HTERT RPE-1 (cell line): Measurements from ENCODE around the gene OTULINL.

Experiments used
- in situ Hi-C: fragments of 300-500 bp; cut with MboI; formaldehyde crosslinking; loops from 4 replicates; pipeline ENCODE4 v1.14.3; 2020; ENCODE audit warnings: low sequenced_read_pairs

OTULINL gene

GRCh38 chr5:14576206-14576605, 5.4 kb upstream of the OTULINL start:
- in situ Hi-C loops, result no loop called here

- in situ Hi-C loops, result no loop called here
Measured at GRCh38 chr5:14577079-14577725, 4.4 kb upstream of the OTULINL start.

DNA sequence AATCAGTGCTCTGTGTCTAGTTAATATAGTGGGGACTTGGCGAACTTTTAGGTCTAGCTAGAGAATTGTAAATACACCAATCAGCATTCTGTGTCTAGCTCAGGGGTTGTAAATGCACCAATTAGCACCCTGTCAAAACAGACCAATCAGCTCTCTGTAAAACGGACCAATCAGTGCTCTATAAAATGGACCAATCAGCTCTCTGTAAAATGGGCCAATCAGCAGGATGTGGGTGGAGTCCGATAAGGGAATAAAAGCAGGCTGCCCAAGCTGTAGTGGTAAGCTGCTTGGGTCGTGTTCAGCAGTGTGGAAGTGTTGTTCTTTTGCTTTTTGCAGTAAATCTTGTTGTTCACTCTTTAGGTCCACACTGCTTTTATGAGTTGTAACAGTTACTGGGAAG, 3.6 kb upstream of the OTULINL start:
- in situ Hi-C loops, result no loop called here

DNA sequence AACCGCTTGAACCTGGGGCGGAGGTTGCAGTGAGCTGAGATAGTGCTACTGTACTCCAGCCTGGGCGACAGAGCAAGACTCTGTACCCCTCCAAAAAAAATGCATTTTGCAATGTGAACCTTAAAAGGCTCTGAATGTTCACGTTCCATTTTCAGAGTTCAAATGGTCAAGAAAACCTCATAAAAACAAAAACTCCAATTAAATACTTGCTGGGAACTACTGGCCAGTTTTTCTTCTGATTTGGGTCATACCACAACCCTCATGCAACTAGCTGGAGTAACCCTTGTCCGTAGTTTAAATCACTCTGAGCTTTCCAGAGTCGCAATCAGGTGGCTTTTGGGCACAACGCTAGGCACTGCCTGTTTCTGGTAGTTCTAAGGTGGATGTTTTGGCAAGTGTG, 2.3 kb upstream of the OTULINL start:
- in situ Hi-C loops, result no loop called here

- in situ Hi-C loops, result no loop called here
Measured at GRCh38 chr5:14579731-14580397, 1.7 kb upstream of the OTULINL start.

GRCh38 chr5:14580398-14581034, 1.1 kb upstream of the OTULINL start:
- in situ Hi-C loops, result no loop called here

DNA sequence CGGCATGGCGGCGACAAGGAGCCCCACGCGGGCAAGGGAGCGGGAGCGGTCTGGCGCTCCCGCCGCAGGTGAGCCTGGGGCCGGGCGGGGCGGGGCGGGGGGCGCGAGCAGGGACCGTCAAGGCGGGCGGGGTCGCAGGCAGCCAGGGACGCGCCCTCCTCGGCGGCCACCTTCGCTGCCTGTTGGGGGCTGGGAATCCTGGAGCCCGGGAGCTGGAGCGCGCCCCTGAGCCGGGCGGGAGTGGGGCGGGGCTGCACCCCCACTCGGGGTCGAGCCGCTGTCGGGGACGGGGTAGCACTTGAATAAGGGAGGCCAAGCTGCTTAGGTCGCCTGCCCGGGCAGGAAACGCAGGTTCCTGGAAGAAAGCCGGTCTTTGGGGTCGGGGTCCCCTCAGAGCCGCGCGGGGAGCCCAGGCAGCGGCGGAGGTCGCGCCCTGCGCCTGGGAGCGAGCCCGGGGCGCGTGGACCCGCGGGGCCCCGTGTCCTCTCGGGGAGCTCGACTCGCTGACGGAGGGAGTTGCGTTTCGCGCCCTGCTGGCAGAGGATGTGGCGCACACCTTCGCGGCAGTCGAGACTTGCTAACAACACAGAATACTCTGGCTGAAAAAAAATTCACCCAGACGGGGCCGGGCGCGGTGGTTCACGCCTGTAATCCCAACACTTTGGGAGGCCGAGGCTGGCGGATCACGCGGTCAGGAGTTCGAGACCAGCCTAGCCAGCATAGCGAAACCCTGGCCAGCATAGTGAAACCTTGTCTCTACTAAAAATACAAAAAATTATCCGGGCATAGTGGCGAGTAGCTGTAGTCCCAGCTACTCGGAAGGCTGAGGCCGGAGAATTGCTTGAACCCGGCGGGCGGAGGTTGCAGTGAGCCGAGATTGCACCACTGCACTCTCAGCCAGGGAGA, 552 bp downstream of the OTULINL start:
- in situ Hi-C loops, result no loop called here

DNA sequence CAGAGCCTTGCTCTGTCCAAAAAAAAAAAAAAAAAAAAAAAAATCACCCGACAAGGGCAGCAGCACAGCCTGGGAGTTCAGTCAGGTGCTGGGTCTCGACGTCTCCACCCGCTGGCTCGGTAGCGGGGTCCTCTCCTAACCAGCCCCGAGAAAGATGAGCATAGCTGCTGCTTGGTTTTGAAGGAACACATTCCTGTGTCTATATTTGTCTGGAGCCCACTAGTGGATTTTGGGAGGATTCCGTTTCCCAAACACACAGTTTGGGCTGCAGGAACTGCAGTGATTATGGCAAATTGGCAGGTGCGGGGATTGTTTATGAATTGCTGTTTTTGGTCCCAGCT, 1.2 kb downstream of the OTULINL start:
- in situ Hi-C loops, result no loop called here

DNA sequence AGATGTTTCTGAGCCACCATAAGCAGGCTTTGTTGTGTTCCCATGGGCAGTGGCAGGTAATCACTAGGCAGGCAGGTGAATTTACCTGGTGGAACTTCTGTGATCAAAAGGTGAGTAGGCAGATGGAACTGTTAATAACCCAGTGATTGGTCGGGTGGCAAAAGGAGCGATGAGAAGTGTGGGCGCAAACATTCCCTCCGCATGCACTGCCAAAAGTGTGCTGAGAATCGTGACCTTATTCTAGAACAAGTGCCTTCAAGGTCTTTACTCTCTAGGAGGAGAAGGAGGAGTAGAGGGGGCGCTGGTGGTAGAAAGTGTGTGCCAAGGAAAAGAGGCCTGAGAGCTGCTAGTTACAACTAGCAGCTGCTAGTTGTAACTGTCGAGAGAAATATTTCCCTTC, 3.3 kb downstream of the OTULINL start:
- in situ Hi-C loops, result no loop called here

- in situ Hi-C loops, result no loop called here
Measured at GRCh38 chr5:14587150-14587549, 5.6 kb downstream of the OTULINL start.

- in situ Hi-C loops, result no loop called here
Measured at GRCh38 chr5:14588145-14588544, 6.6 kb downstream of the OTULINL start.

DNA sequence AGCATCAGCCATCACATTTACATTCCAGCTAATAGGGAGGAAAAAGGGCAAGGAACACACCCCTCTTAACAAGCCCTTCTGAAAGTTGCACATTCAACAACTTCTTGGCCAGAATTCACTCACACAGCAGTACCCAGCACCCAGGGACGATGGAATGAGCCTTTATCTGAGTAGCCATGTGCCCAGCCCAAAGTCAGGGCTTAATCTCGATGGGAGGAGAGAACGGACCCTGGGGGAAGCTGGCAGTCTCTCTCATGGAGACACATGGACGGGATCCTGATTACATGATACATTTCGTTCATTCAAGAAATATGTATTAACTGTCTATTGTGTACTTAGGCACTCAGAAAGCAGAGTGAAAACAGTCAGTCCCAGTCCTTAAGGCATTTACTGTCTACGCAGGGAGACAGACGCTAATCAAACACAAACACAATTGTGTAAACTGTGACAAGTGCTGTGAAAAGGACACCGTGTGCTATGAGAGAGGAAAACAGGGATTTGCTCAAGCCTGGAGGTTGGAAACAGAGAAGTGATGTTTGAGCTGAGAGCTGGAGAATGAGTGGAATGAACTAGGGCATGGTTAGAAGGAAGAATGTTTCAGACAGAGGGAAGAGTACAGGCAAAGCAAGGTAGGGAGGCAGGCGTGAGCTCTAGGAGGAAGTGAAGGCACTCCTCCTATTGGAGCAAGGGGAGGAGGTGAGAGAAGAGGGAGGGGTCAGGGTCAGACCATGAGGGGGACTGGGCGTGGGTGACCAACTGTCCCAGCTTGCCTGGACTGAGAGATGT, 7.4 kb downstream of the OTULINL start:
- in situ Hi-C loops, result no loop called here

DNA sequence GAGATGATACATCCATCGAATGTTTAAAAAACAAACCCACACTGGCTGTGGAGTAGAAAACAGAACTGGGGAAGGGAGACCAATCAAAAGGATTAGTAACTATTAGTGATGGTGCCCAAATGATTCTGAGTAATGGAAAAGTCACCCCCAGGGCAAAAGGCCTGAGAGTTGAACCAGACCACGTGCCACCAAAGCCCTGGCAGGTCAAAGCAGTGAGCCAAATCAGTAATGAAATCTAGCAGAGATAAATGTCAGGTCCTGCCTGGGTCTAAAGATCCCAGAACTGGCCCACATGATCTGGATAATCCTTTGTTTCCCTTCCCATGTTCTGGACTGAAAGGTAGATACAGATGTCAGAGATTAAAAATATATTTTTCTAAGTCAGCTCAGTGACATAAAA, 9.4 kb downstream of the OTULINL start:
- in situ Hi-C loops, result no loop called here

DNA sequence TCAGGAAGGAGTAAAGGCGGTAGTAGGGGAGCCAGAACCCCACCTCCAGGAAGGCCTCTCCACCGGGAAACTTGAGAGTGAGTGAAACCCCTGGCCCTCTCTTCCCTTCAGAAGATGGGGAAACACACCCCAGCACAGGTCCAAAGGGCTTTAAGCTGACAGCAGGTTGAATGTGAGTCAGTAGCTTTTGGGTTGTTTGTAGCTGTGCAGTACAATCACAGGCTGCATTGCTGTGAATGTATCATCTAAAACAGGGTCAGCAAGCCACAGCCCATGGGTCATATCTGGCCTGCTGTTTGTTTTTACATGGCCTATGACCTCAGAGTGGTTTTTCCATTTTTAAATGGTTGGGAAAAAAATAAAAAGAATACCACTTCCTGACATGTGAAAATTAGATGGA, 10.0 kb downstream of the OTULINL start:
- in situ Hi-C loops, result no loop called here

GRCh38 chr5:14593326-14594021, 11.9 kb downstream of the OTULINL start:
- in situ Hi-C loops, result no loop called here

GRCh38 chr5:14594378-14595074, 12.9 kb downstream of the OTULINL start:
- in situ Hi-C loops, result no loop called here

DNA sequence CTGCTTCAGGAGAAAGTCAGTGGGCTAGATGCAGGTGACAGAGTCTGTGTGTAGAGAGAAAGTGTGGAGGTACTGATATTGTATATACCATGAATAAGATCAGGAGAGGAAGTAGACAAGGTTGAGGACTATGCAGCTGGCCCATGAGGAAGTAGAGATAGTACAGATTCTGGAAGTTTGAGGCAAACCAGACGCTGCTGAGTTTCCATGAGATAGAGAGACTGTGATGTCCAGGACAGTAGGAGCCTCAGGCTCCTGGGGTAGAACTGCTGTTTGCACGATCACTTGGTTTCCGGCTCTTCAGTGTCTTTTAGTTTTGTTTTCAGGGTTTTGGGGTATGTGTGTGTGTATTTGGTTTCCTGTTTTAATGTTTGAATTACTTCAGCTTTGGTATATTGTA, 13.6 kb downstream of the OTULINL start:
- in situ Hi-C loops, result no loop called here

DNA sequence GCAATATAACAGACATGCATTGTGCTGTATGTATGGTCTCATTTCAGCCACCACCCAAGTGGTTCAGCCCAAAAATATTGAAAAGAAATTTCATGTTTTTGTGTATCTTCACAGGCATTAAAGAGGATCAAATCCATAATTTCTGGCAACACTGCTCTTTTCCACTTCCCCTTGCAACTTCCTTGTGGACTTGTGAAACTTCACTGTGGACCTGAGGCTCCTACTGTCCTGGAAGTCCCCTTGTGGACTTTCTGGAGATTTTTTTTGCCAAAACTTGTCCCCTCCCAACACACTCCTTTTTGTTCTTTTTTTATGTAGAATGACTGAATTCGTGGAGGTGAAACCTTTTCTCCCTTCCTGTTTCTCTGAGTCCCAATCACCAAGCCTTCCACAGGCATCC, 14.3 kb downstream of the OTULINL start:
- in situ Hi-C loops, result no loop called here

GRCh38 chr5:14597080-14597479, 15.5 kb downstream of the OTULINL start:
- in situ Hi-C loops, result no loop called here

DNA sequence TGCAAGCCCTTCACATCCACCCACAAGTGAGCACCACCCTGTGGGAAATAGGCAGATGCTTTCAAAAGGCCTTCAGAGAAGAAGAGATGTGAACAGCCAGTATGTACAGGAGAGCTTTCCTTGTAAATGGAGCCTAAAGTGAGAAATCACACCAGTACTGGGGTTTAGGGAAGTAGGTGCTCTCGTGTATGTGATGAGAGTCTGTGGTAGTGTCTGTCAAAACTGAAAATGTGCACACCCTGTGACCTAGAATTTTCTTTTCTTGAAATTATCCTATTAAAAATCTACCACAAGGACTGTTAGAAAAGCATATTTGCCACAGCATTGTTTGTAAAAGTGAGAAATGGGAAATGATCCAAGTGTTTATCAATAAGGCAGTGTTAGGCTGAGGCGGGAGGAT, 16.6 kb downstream of the OTULINL start:
- in situ Hi-C loops, result no loop called here
